Measurements from ENCODE around the gene RBM7. TPM values are rescaled to one million over a fixed set of nuclear protein-coding genes. Genes with fewer than 3 reads are reported as not detected.
A peak's percentile ranks its signal among the peaks of the same experiment; 100 is the strongest.

Gene RBM7
- 20.5 TPM for total RNA-seq
- long read RNA-seq, full-length matches to known transcripts = 57 of 61 reads
- long read RNA-seq, partial matches to known transcripts = 2 of 61 reads
- long read RNA-seq, other reads (novel, unspliced or antisense) = 2 of 61 reads

GRCh38 chr11:114400216-114400914 is at the start of gene RBM7, which contains the start of gene C11orf71:
TSS of gene RBM7 (plus strand) at chr11:114400666. CDS start at chr11:114400672, 6 bp downstream.
TSS of gene C11orf71 (minus strand) at chr11:114400511. CDS start at chr11:114400331, 180 bp downstream.
- ATAC-seq (ENCODE audit: poor library complexity) = peak; percentile 98
- peak; percentile 99 for DNase-seq
- intact Hi-C loops (cut with DNase I) = no loop called here

GRCh38 chr11:114353443-114353842 is 47.0 kb upstream of the RBM7 start:
- ATAC-seq (ENCODE audit: poor library complexity) (no peak), DNase-seq (no peak)
- intact Hi-C loops (cut with DNase I) = no loop called here

- intact Hi-C loops (cut with DNase I) = no loop called here
- no peak for ATAC-seq (ENCODE audit: poor library complexity)
Observed at GRCh38 chr11:114354076-114354475, 46.4 kb upstream of the RBM7 start.

DNA sequence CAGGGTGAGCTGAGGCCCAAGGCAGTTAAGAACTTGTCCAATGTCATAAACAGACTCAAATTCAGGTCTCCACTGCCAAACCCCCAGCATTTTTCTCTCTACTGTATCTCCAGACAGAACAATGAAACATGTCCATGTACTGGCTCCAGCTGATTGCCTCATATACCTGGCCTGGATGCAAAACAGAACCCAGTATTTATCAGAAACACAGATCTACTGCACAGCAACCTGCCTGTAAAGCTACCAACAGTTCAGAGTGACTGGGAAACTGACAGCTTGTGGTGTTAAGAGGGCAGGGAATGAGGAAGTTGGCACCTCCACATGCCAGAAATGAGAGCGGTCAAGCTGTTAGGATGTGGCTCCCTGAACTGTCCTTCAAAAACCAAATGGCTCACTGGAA is 41.8 kb upstream of the RBM7 start:
- peak; percentile 58 for ATAC-seq (ENCODE audit: poor library complexity)
- DNase-seq = no peak
- intact Hi-C loops (cut with DNase I) = no loop called here

More at GRCh38 chr11:114354076-114354475, 46.4 kb upstream of the RBM7 start:
- DNase-seq = no peak

DNA sequence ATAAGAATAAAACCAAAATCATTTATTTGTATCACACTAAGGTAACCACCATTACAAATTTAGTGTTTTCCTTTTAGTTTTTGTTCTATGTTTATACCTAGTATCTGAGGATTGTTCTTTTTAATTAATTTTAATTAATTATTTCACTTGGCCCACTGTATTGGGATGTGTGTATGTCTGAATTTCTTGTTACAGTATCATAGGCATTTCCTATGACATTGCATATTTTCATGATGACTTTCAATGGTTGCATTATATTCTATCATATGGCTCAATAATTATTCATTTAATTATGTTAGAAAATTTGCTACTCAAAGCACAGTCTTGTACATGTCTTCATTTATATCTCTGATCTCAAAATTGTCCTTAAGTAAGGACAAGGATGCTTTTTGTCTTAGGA is 41.1 kb upstream of the RBM7 start:
- DNase-seq (no peak), ATAC-seq (ENCODE audit: poor library complexity) (no peak)
- intact Hi-C loops (cut with DNase I) = no loop called here

- DNase-seq = no peak
- ATAC-seq (ENCODE audit: poor library complexity) = no peak
- intact Hi-C loops (cut with DNase I) = no loop called here
Observed at GRCh38 chr11:114362326-114362725, 38.1 kb upstream of the RBM7 start.

DNA sequence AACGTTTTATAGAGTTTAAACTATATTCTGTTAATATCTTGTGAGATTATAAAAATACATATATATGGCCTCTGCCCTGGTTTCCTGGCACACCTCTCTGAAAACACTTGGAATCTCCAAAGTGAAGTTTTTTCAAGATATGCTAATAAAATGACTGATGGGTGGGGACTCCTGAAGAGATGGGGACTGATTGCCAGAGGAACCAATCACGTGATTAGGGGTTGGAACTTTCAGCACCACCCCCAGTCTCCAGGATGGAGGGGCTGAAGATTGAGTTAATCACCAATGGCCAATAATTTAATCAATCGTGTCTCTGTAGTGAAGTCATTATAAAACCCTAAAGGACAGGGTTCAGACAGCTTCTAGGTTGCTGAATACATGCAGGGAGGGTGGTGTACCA is 37.5 kb upstream of the RBM7 start:
- ATAC-seq (ENCODE audit: poor library complexity) (no peak), DNase-seq (no peak)
- intact Hi-C loops (cut with DNase I) = no loop called here

- DNase-seq (no peak), ATAC-seq (ENCODE audit: poor library complexity) (no peak)
- intact Hi-C loops (cut with DNase I) = no loop called here
Observed at GRCh38 chr11:114366331-114367243, 33.9 kb upstream of the RBM7 start.

GRCh38 chr11:114367244-114367957 is 33.1 kb upstream of the RBM7 start:
- ATAC-seq (ENCODE audit: poor library complexity) (no peak), DNase-seq (no peak)
- intact Hi-C loops (cut with DNase I) = no loop called here

DNA sequence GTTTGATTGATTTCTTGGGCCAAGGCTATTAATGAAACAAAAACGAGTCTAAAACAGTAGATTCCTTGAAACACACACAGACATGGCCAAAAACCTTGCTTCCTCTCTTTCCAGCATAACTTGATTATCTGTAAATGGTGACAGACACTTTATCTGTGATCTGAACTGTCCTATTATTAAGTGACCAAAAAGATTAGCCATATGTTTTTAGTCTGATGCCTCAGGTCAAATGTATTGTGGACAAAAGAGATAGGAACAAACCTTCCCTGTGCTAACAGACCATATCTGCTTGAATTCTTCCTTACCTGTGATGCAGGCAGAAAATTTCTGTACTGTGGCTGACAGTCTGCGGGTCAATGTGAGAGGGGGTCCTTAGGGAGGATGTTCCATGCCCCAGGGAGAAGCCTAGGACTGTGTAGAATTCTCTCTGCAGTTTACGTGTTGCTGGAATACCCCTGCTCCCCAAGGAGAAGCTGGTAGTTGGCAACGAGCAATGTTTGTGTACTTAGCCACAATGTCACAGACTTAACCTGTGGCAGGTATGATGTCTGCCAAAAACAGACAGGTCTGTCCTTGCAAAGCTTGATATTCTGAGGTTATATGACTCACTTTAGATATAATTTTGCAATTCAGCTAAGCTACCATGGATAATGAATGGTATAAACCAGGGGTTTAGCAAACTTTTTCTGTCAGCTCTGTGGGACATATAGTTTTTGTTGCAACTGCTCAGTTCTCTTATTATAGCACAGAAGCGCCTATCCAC is 31.4 kb upstream of the RBM7 start:
- intact Hi-C loops (cut with DNase I) = no loop called here
- DNase-seq (no peak), ATAC-seq (ENCODE audit: poor library complexity) (no peak)

- ATAC-seq (ENCODE audit: poor library complexity) (no peak), DNase-seq (no peak)
- intact Hi-C loops (cut with DNase I) = no loop called here
Observed at GRCh38 chr11:114375052-114375451, 25.4 kb upstream of the RBM7 start.

DNA sequence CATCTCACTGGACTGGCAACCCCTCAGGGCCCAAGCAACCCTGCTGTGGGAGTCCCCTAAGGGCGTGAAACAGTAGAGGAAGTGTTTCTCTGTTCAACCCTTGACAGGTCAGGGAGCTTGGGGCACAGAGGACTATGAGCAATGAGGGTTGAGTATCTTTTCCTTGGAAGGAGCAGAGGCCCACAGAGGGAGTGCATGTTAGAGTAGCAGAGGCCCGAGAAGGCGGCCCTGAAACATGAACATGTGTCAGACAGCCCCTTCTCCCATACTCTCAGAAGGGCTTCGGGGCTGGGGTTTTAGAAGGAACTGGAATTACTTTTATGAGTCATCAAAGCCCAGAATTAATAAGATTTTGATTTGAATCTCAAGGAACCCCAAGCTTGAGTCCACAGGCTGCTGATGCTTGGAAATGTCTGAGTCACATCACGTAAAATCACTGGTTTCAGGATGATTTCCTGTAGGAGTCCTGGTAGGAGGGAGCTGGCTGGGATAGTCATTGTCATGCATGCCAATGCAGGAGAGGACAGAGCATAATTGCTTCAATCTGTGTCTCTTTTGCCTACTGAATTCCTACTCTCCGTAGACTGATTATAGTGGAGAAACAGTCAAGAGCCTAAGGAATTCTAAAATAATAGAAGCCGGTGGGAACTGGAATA is 22.7 kb upstream of the RBM7 start:
- ATAC-seq (ENCODE audit: poor library complexity) (no peak), DNase-seq (no peak)
- intact Hi-C loops (cut with DNase I) = no loop called here

DNA sequence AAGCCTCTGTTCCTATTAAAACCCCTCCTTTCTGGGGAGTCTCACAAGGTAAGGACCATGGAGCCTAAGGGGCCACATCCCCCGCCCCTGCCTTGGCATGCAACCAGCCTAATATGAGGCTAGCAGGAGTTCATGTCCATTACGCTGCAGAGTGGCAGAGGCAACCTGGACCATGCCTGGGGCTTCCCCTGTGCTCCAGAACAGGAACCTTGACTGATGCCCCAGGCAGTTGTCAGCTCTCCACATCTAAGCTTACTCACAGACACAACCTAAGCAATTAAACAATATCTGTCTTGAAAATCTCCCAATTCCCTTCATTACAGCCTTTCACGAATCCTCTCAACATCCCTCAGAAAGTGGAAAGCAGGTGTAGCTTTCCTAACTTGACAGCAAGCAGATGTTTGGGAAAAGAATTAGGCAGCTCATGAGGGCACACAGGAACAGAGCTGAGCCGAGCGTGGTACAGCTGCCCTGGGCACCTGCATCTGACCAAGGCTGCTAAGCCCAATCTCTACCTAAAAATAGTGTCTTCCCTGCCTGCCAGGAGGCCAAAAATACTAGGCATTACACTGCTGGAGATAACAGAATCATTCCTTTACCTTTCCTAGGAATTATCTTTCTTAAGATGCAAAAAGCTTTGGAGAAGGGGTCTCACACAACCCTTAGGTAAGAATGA is 20.9 kb upstream of the RBM7 start:
- ATAC-seq (ENCODE audit: poor library complexity) (peak; percentile 62), DNase-seq (no peak)
- intact Hi-C loops (cut with DNase I) = no loop called here

- ATAC-seq (ENCODE audit: poor library complexity) (no peak), DNase-seq (no peak)
- intact Hi-C loops (cut with DNase I) = no loop called here
Observed at GRCh38 chr11:114382509-114382908, 18.0 kb upstream of the RBM7 start.

DNA sequence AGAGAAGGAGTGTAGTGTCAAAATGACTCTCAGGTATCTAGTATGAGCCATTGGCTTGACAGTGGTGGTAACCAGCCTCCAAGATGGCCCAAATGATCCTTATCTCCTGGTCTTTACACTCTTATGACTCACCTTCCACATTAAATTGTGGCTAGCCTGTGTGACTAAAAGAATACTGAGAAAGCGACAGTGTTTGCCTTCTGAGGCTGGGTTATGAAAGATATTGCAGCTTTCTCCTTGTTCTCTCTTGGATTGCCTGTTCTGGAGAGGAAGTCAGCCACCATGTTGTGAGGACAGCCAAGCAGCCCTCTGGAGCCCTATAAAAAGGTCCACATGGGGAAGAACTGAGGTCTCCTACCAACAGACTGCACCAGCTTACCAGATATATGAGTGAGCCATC is 16.0 kb upstream of the RBM7 start:
- DNase-seq (no peak), ATAC-seq (ENCODE audit: poor library complexity) (no peak)
- intact Hi-C loops (cut with DNase I) = no loop called here

GRCh38 chr11:114386131-114386530 is 14.3 kb upstream of the RBM7 start:
- ATAC-seq (ENCODE audit: poor library complexity) (no peak), DNase-seq (no peak)
- intact Hi-C loops (cut with DNase I) = no loop called here

- intact Hi-C loops (cut with DNase I) = no loop called here
- ATAC-seq (ENCODE audit: poor library complexity) (no peak), DNase-seq (no peak)
Observed at GRCh38 chr11:114386545-114386944, 13.9 kb upstream of the RBM7 start.
